ENCODE measurements around the gene PDE4D. TPM values are rescaled to one million over a fixed set of nuclear protein-coding genes. Genes with fewer than 3 reads are reported as not detected.

The PDE4D gene
- total RNA-seq, 1 experiment from 2014 or later: 1.0 TPM

GRCh38 chr5:59188419-59189225 is 704.9 kb downstream of the PDE4D start:
- peak; percentile 44 for DNase-seq (ENCODE audit: low read depth)

- peak; percentile 27 for DNase-seq (ENCODE audit: low read depth)
These were observed 705.7 kb downstream of the PDE4D start for GRCh38 chr5:59187857-59188256.

DNA sequence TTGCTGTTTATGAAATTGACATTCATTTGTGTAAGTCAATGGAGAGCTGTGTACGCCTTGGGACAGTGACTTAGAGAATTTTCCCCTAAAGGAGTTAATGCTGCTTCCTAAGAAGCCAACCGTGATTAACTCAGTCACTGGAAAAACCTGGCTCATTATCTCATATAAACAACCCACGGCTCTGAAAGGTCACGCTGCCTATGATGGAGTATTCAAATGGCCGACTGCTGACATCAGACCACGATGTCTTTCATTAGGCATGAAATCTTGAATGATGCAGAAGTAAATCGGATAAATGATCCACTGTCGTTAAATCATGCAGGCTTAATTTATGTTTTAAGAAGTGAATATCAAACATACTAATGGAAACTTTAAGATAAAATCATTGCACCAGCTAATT is 706.9 kb downstream of the PDE4D start:
- DNase-seq (ENCODE audit: low read depth): no peak

DNA sequence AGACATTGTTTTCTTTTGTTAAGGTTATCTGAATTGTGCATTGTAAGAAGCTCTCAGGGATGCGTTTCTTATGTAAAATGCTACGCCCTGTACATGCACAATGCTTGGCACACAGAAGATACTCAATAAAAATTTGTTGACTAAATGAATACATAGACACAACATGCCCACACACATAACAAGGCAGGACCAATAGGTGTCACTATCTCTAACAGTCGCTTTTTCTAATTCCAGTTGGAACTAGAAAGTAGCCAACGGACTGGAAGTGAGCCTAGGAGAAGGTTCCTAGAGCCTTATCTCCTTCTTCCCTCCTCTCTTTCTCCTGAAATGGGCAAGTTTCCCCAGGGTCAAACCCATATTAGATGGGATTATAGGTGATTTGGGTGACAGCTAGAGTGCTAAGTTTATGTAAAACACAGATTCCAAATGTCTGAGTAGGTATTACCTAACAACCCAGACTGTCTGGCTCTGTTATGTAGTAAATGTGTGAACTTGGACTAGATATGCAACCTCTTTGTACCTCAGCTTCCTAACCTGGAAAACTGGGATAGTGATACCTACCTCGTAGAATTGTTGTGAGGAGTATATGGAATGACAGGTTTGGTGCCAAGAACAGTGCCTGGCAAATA is 707.7 kb downstream of the PDE4D start:
- no peak for DNase-seq (ENCODE audit: low read depth)

- no peak for DNase-seq (ENCODE audit: low read depth)
These were observed 708.8 kb downstream of the PDE4D start for GRCh38 chr5:59184769-59185168.

DNA sequence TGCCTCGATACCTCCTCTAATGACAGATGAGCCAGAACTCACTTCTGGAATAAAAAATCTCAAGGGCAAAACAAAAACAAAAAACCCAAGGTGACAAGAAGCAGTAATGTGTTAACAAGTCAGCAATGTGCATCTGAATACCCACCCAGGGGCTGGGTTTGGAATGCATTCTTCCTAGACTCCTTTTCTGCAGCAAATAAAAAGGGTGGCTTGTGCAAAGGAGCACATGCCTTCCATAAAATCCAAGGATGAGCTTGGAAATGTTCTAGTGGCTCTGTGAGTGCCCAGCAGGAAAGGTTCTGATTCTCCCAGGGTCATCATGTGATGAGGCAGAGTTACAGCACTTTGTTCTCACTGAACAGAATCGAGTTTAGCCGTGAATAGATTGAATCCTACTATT is 710.8 kb downstream of the PDE4D start:
- DNase-seq (ENCODE audit: low read depth): no peak

- DNase-seq (ENCODE audit: low read depth): no peak
These were observed 713.0 kb downstream of the PDE4D start for GRCh38 chr5:59180515-59180914.

GRCh38 chr5:59179704-59180103 is 713.8 kb downstream of the PDE4D start:
- DNase-seq (ENCODE audit: low read depth): no peak

- no peak for DNase-seq (ENCODE audit: low read depth)
These were observed 715.0 kb downstream of the PDE4D start for GRCh38 chr5:59178482-59178881.

DNA sequence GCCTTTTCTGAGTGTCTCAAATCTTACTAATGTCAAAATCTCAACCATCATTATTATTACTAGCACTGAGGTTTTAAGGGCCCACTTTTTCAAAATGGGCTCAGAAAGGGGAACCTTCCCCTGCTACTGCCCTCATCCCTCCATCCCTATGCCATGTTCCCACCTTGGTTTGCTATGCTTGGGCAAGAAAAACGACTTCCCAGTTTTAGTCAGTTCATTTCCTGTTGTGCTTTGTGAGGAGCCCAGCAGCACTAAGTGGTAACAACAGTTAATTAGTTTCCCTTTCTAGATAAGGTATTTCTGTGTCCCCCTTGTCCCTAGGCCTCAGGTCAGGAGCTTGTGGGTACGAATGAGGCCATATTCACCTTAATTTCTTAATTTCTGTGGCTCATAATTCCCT is 715.5 kb downstream of the PDE4D start:
- DNase-seq (ENCODE audit: low read depth): no peak

GRCh38 chr5:59177644-59178043 is 715.9 kb downstream of the PDE4D start:
- DNase-seq (ENCODE audit: low read depth): no peak

GRCh38 chr5:59174248-59174844 is 719.2 kb downstream of the PDE4D start:
- peak; percentile 55 for DNase-seq (ENCODE audit: low read depth)

DNA sequence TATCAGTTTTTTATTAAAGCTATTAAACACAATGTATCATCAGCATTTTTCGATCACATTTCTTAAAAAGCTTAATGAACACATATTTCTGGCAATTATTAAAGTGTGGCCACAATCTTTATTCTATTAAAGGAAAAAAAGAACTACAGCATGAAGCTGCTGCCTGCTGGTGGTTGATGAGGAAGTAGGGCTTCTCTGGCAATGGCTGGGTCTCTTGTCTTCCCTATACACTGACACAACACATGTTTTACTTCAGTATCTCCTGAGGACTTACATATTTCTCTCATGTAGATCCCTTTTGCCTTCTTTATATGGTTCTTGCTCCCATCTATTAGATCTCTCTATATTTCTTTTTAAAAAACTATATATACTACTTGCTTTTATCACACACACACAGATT is 719.9 kb downstream of the PDE4D start:
- peak; percentile 6 for DNase-seq (ENCODE audit: low read depth)

GRCh38 chr5:59171131-59171530 is 722.4 kb downstream of the PDE4D start:
- DNase-seq (ENCODE audit: low read depth): no peak

- DNase-seq (ENCODE audit: low read depth): no peak
These were observed 723.8 kb downstream of the PDE4D start for GRCh38 chr5:59169768-59170150.

- no peak for DNase-seq (ENCODE audit: low read depth)
These were observed 724.3 kb downstream of the PDE4D start for GRCh38 chr5:59169081-59169767.

GRCh38 chr5:59168067-59168466 is 725.5 kb downstream of the PDE4D start:
- DNase-seq (ENCODE audit: low read depth): no peak

GRCh38 chr5:59164041-59164830 is 729.3 kb downstream of the PDE4D start:
- no peak for DNase-seq (ENCODE audit: low read depth)

DNA sequence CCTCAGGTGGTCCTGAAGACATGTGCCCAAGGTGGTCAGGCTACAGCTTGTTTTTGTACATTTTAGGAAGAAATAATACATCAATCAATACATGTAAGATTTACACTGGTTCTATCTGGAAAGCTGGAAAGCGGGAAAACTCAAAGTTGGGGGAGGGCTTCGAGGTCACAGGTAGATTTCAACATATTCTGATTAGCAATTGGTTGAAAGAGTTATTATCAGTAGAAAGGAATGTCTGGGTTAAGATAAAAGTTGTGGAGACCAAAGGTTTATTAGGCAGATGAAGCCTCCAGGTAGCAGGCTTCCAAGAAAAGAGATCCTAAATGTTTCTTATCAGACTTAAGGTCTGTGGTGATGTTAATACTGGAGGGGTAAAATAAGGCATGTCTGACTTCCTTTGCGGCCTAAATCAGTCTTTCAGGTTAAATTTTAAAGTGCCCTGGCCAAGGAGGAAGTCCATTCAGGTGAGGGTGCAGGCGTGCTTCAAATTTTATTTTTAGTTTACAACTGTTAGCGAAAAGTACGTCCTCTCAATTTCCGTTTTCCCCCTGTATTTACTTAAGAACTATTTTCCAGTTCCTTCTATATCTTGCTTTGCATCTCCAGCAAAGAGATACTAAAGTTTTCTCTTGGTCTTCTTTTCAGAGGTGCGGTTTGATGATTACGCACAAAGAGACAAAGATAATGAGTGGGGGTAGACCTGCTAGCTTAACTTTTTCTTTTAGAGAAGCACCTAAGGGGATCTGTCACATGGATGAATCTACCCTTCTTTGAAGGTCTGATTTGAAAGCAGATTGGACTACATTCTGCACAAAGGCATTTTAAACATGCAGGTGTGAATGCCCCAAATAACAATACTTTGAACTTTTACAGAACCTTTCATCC is 732.1 kb downstream of the PDE4D start:
- DNase-seq (ENCODE audit: low read depth): no peak

Data from HT1080 (cell line).